Measurements from ENCODE around the gene NTHL1.

GRCh38 chr16:2007081-2007836, 40.4 kb downstream of the NTHL1 start:
- TF ChIP-seq CTCF (IDR thresholded peaks at IDR 0.05): no peak
- no peak for TF ChIP-seq POLR2A (IDR thresholded peaks at IDR 0.05)
